GM19238 (cell line): ENCODE measurements around the gene TAAR1.
"Not testable (repeated sequence)": the region's sequence is repeated elsewhere in the genome, so short reads cannot be mapped to it uniquely, and the experiment has no call there.

Source experiments
- DNase-seq: peaks from one replicate; pipeline ENCODE4 v3.0.0; 2011; ENCODE audit warnings: low spot score; ENCODE audit not compliant: insufficient read length

Gene TAAR1

DNA sequence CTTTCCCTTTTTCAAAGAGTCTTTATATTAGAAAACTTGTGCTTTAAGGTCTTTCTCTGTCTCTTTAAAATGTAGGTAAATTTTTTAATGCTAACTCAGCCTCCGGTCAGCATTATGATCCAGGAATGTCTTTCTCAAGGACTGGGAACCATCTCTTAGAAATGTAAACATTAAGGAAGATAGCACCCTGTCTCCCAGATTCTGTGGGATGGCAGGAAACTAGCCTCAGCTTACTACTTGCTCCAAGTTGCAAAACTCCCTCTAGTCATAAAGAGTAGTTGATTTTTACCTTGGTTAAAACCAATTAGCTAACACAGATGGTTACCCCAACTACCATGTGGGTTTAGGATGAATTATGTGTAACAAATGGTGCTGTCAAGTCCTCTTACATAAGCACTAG is 4.7 kb upstream of the TAAR1 start:
- no peak for DNase-seq

GRCh38 chr6:132661906-132662305 is 2.9 kb upstream of the TAAR1 start:
- DNase-seq, result no peak

GRCh38 chr6:132651062-132651461 is 7.9 kb downstream of the TAAR1 start:
- DNase-seq, result no peak

DNA sequence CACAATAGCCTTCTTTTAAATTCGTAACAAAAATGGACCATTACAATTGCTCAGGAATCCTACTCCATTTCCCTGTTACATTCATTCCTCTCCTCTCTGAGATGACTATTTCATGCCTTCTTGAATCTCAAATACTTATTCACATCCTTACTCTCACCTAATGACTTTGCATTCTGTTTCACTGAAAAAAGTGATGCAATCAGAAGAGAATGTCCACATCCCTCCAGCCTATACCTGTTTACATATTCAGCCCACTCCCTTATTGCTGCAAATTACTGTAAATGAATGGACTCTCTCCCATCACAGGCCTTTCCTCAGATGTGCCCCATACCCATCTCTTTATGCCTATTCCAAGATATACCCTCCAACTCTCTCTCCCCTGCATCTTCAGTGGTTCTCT is 8.6 kb downstream of the TAAR1 start:
- no peak for DNase-seq

GRCh38 chr6:132648828-132649227 is 10.2 kb downstream of the TAAR1 start:
- no peak for DNase-seq

GRCh38 chr6:132648356-132648755 is 10.6 kb downstream of the TAAR1 start:
- no peak for DNase-seq

DNA sequence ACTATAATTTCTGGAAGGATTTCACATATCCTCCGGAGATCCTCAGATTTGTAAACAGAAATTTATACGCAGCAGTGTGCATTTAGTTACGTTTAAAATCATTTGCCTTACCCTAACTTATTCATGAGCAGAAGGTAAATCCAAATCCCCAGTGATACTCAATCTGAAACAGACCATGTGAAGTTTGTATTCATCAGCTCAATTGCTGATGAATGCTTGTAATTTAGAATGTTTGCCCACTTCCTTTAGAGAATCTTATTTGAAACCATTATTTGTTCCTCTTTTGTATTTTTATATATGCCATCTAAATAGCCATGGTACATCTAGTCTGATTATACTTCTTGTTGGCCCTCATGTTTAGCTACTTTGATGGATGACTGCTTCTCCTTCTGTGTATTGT is 15.4 kb downstream of the TAAR1 start:
- no peak for DNase-seq

- not testable (repeated sequence) for DNase-seq
Observed at GRCh38 chr6:132637135-132637534, 21.8 kb downstream of the TAAR1 start.

GRCh38 chr6:132635906-132636305 is 23.1 kb downstream of the TAAR1 start:
- not testable (repeated sequence) for DNase-seq

GRCh38 chr6:132635288-132635687 is 23.7 kb downstream of the TAAR1 start:
- not testable (repeated sequence) for DNase-seq

GRCh38 chr6:132634796-132635195 is 24.2 kb downstream of the TAAR1 start:
- no peak for DNase-seq

GRCh38 chr6:132633362-132633761 is 25.6 kb downstream of the TAAR1 start:
- no peak for DNase-seq

DNA sequence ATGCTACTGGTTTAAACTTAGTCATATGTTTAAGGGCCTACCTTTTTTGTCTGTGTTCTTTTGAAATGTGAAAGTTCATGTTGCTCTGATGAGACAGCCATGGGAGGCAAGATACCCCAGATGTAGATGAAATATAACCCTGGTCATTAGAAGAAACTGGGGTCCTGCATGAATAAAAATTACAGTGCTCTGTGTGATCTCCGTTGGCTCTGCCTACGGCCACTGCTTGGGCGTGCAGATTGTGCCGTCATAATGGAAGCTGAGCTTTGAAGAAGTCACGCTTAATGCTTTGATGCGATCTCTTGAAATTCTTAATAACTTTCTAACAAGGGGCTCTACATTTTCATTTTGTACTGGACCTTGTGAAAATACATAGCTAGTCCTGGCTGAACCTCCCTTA is 34.8 kb downstream of the TAAR1 start, which contains the start of gene TAAR2:
TSS of gene TAAR2 (minus strand) at position 101 of the 400 bp plus-strand sequence. CDS start at position 101, 0 bp downstream.
- no peak for DNase-seq

- no peak for DNase-seq
Observed at GRCh38 chr6:132623106-132623845, 35.7 kb downstream of the TAAR1 start.

- no peak for DNase-seq
Observed at GRCh38 chr6:132616677-132617076, 42.3 kb downstream of the TAAR1 start.

DNA sequence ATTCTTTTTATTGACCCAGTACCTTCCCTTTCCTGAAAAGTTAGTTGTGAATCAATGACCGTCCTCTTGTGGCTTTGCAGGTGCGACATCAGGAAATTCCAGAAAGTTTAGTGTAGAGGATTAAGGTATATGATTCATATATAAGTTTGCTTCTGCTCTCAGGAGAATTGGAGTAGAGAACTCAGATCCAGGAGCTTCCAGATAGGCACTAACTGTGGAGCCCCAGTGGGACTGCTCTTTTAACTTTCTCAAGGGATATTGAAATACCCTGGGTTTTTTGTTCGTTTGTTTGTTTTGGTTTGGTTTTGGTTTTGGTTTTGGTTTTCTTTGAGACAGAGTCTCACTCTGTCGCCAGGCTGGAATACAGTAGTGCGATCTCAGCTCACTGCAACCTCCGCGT is 44.4 kb downstream of the TAAR1 start:
- DNase-seq, result no peak

- no peak for DNase-seq
Observed at GRCh38 chr6:132612449-132613108, 46.4 kb downstream of the TAAR1 start.

GRCh38 chr6:132611616-132612015 is 47.4 kb downstream of the TAAR1 start:
- DNase-seq, result no peak

DNA sequence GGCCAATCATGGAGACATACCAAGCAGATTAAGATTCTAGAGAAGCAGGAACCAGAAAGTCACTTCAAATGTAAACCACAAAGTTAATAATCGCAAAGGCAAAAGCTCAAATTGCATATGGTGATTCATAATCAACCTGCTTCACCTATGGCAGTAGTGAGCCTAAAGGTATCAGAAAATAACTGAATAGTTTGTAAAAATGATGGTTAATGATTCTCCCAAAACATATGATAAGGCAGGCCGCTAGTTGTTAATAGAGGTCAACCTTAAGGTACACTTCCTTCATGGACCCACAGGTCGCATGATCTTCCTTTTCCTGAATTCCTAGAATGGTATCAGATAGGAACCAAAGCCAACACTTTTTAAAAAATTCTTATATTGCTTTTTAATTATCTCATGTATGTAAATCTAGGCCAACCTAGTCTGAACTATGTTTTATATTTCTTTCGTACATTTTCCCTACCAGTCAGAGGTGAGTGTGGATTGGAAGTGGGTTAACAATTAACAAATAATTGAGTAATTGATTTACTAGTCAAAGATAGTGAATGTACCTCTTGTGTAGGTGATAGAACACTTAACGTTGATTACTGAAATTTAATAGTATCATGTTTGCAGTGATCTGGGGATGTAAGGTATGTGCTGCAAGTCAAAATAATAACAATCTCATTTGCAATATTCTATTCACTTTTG is 51.3 kb downstream of the TAAR1 start:
- no peak for DNase-seq

GRCh38 chr6:132604635-132605152 is 54.3 kb downstream of the TAAR1 start:
- no peak for DNase-seq

GRCh38 chr6:132600900-132601299 is 58.1 kb downstream of the TAAR1 start:
- not testable (repeated sequence) for DNase-seq

- no peak for DNase-seq
Observed at GRCh38 chr6:132598473-132598872, 60.5 kb downstream of the TAAR1 start.
